Measurements from ENCODE around the gene COIL. TPM values are rescaled to one million over a fixed set of nuclear protein-coding genes. Genes with fewer than 3 reads are reported as not detected.
"Not testable (repeated sequence)": the region's sequence is repeated elsewhere in the genome, so short reads cannot be mapped to it uniquely, and the experiment has no call there.

Gene COIL
- polyA plus RNA-seq, 2 donors = 8.8 to 9.4 TPM

DNA sequence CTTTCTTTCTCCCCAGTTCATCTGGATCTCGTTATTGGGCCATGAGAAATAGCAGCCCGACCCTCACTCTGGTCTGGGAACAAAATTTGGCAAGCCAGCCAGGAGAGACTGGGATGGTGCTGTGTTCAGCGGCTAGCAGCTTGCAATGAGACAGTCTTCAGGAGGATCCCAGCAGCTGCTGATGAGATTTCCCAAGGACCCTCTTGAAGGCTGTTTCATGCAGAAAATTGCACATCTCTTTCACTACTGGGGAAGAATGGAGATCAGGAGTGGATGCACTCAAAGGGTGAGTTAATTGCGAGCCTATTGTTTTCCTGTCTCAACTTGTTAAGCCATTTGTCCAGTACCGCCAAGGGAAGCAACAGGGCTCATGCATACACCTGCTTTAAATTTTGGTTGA is 5.5 kb upstream of the COIL start:
- H3K27me3 ChIP-seq (ENCODE audit: control insufficient read depth in 1 of 2, insufficient read depth in 2 of 2, low read length in 2 of 2) = no peaks in the 10 kb centered on the region
- H3K36me3 ChIP-seq (ENCODE audit: control insufficient read depth in 2 of 2, insufficient read depth in 2 of 2, low read length in 1 of 2) = no peaks in the 10 kb centered on the region
- WGBS, 2 donors = 69 to 80% methylated on average over 5 of the region's 5 CpGs
- no peak overlapping the region for H3K27ac ChIP-seq (ENCODE audit: low read depth in 2 of 2, low read length in 1 of 2)
- no peak overlapping the region for H3K4me3 ChIP-seq (ENCODE audit: low read depth in 1 of 2, low read length in 2 of 2)
- H3K9me3 ChIP-seq (ENCODE audit: control insufficient read depth in 2 of 2, insufficient read depth in 1 of 2, low read depth in 1 of 2, low read length in 1 of 2) = no peaks in the 10 kb centered on the region
- no peaks in the 10 kb centered on the region for H3K4me1 ChIP-seq (ENCODE audit: control insufficient read depth in 2 of 2, insufficient read depth in 2 of 2, low read length in 1 of 2)

DNA sequence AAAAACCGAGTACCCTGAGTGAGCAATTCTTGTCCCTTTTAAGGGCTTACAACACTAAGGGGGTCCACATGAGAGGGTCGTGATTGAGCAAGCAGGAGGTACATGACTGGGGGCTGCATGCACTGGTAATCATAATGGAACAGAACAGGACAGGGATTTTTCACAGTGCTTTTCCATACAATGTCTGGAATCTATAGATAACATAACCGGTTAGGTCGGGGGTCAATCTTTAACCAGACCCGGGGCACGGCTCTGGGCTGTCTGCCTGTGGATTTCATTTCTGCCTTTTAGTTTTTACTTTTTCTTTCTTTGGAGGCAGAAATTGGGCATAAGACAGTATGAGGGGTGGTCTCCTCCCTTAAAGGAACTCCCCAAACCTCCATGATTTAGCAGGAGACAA is 4.8 kb upstream of the COIL start:
- 66 to 88% methylated on average over 6 of the region's 6 CpGs for WGBS, 2 donors
- H3K9me3 ChIP-seq (ENCODE audit: control insufficient read depth in 2 of 2, insufficient read depth in 1 of 2, low read depth in 1 of 2, low read length in 1 of 2); H3K4me1 ChIP-seq (ENCODE audit: control insufficient read depth in 2 of 2, insufficient read depth in 2 of 2, low read length in 1 of 2); H3K27ac ChIP-seq (ENCODE audit: low read depth in 2 of 2, low read length in 1 of 2); H3K27me3 ChIP-seq (ENCODE audit: control insufficient read depth in 1 of 2, insufficient read depth in 2 of 2, low read length in 2 of 2); H3K36me3 ChIP-seq (ENCODE audit: control insufficient read depth in 2 of 2, insufficient read depth in 2 of 2, low read length in 1 of 2); H3K4me3 ChIP-seq (ENCODE audit: low read depth in 1 of 2, low read length in 2 of 2): not testable (repeated sequence)

DNA sequence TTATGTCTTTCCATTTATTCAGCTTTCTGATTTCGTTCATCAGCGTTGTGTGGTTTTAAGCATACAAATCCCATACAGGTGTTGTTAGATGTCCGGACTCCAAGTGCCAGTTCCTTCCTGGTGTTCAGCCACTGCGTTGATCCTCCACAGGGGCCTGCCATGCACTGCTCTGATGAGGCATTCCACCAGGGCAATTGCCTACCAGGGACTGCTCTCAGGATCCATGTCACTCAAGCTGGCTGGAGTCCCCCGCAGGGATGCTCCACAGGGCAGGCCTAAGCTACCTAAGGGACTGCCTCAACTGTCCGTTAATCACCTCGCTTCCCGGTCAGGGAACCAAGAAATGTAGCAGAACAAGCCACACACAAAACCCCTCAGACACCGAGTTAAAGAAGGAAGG is 4.4 kb upstream of the COIL start:
- not testable (repeated sequence) for H3K36me3 ChIP-seq (ENCODE audit: control insufficient read depth in 2 of 2, insufficient read depth in 2 of 2, low read length in 1 of 2); H3K27ac ChIP-seq (ENCODE audit: low read depth in 2 of 2, low read length in 1 of 2); H3K4me3 ChIP-seq (ENCODE audit: low read depth in 1 of 2, low read length in 2 of 2); H3K9me3 ChIP-seq (ENCODE audit: control insufficient read depth in 2 of 2, insufficient read depth in 1 of 2, low read depth in 1 of 2, low read length in 1 of 2); H3K27me3 ChIP-seq (ENCODE audit: control insufficient read depth in 1 of 2, insufficient read depth in 2 of 2, low read length in 2 of 2); H3K4me1 ChIP-seq (ENCODE audit: control insufficient read depth in 2 of 2, insufficient read depth in 2 of 2, low read length in 1 of 2)
- 83 to 92% methylated on average over 9 of the region's 9 CpGs for WGBS, 2 donors

DNA sequence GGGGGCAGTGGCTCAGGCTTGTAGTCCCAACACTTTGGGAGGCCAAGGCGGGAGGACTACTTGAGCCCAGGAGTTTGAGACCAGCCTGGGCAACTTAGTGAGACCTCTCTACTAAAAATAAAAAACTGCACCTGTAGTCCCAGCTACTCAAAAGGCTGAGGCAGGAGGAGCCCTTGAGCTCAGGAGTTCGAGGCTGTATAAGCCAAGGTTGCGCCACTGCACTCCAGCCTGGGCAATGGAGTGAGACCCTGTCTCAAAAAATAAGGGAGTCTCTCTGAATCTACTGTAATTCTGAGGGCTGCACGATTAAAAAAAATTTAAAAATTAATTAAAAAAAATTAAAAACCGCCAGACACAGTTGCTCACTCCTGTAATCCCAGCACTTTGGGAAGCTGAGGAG is 3.9 kb downstream of the COIL start:
- Histone ChIP-seq H3K9me3 (ENCODE audit: control insufficient read depth in 2 of 2, insufficient read depth in 1 of 2, low read depth in 1 of 2, low read length in 1 of 2) (no peaks in the 10 kb centered on the region), H3K27ac (ENCODE audit: low read depth in 2 of 2, low read length in 1 of 2) (no peak overlapping the region), H3K27me3 (ENCODE audit: control insufficient read depth in 1 of 2, insufficient read depth in 2 of 2, low read length in 2 of 2) (no peaks in the 10 kb centered on the region), H3K4me3 (ENCODE audit: low read depth in 1 of 2, low read length in 2 of 2) (no peak overlapping the region), H3K36me3 (ENCODE audit: control insufficient read depth in 2 of 2, insufficient read depth in 2 of 2, low read length in 1 of 2) (peaks cover 0 to 2% of the 10 kb centered on the region in 2 donors), H3K4me1 (ENCODE audit: control insufficient read depth in 2 of 2, insufficient read depth in 2 of 2, low read length in 1 of 2) (peaks cover 4 to 9% of the 10 kb centered on the region in 2 donors)
- 97% methylated on average over 5 of the region's 5 CpGs for WGBS, 2 donors

DNA sequence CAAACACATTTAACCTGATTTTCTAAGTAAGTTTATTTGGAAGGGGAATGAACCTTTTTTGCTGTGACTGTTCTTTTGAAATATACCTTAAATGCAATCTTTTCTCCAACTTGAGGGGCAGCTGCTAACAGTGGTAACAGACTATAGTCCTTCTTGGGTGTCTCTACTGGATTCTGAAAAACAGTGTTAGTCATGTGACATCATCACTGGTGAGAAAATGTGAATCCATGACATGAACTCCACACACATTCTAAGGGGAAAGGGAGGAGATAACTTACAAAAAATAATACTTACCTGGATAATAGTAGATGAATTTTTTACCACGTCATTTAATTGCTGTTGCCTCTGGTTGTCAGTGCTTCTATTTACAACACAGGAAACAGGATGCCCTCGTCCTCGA is 11.3 kb downstream of the COIL start:
- 78 to 83% methylated on average over 3 of the region's 3 CpGs for WGBS, 2 donors
- H3K4me1 ChIP-seq (ENCODE audit: control insufficient read depth in 2 of 2, insufficient read depth in 2 of 2, low read length in 1 of 2) = no peaks in the 10 kb centered on the region
- peaks cover 5 to 6% of the 10 kb centered on the region in 2 donors for H3K36me3 ChIP-seq (ENCODE audit: control insufficient read depth in 2 of 2, insufficient read depth in 2 of 2, low read length in 1 of 2)

DNA sequence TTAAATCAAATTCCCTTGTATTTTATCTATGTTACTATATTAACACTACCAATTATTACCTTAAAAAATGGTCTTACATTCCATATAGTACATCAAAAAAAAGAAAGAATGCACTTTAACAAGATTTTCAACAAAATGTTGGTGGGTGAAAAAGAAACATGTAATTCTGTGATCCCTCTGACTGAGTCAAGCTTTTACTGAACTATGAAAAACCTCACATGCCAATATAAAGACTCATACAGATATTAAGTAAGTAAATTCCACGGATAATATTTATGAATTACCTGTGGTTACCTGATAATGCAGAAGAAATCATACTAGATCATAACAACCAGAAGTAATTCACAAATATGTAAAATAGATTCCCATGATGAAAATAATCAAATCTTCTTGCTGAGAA is 12.4 kb downstream of the COIL start:
- no peak overlapping the region for H3K4me3 ChIP-seq (ENCODE audit: low read depth in 1 of 2, low read length in 2 of 2)
- 93 to 98% methylated on average over 1 of the region's 1 CpG for WGBS, 2 donors
- no peaks in the 10 kb centered on the region for H3K9me3 ChIP-seq (ENCODE audit: control insufficient read depth in 2 of 2, insufficient read depth in 1 of 2, low read depth in 1 of 2, low read length in 1 of 2)
- no peaks in the 10 kb centered on the region for H3K27me3 ChIP-seq (ENCODE audit: control insufficient read depth in 1 of 2, insufficient read depth in 2 of 2, low read length in 2 of 2)
- no peak overlapping the region for H3K27ac ChIP-seq (ENCODE audit: low read depth in 2 of 2, low read length in 1 of 2)
- H3K36me3 ChIP-seq (ENCODE audit: control insufficient read depth in 2 of 2, insufficient read depth in 2 of 2, low read length in 1 of 2) = peaks cover 5 to 7% of the 10 kb centered on the region in 2 donors
- no peaks in the 10 kb centered on the region for H3K4me1 ChIP-seq (ENCODE audit: control insufficient read depth in 2 of 2, insufficient read depth in 2 of 2, low read length in 1 of 2)

More for the DNA sequence above, 11.3 kb downstream of the COIL start:
- H3K27me3 ChIP-seq (ENCODE audit: control insufficient read depth in 1 of 2, insufficient read depth in 2 of 2, low read length in 2 of 2) = no peaks in the 10 kb centered on the region
- H3K27ac ChIP-seq (ENCODE audit: low read depth in 2 of 2, low read length in 1 of 2) = no peak overlapping the region
- no peaks in the 10 kb centered on the region for H3K9me3 ChIP-seq (ENCODE audit: control insufficient read depth in 2 of 2, insufficient read depth in 1 of 2, low read depth in 1 of 2, low read length in 1 of 2)
- H3K4me3 ChIP-seq (ENCODE audit: low read depth in 1 of 2, low read length in 2 of 2) = no peak overlapping the region

DNA sequence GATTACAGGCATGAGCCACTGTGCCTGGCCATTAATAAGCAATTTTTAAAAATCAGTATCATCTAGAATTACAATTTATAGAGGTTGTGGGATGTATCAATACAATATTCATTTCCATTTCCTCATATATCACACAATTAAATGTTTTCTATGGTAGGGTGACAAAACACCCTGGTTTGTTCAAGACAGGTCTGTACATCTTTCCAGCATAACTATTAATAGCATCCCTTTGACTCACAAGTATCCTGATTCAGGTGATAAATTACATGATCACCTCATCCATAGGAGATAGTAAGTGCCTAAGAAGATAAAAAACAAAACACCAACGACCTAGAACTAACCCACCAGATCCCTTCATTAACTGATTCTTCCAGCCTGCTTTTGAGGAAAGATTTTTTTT is 13.1 kb downstream of the COIL start:
- Histone ChIP-seq H3K9me3 (ENCODE audit: control insufficient read depth in 2 of 2, insufficient read depth in 1 of 2, low read depth in 1 of 2, low read length in 1 of 2) (no peaks in the 10 kb centered on the region), H3K36me3 (ENCODE audit: control insufficient read depth in 2 of 2, insufficient read depth in 2 of 2, low read length in 1 of 2) (peaks cover 5 to 10% of the 10 kb centered on the region in 2 donors), H3K27me3 (ENCODE audit: control insufficient read depth in 1 of 2, insufficient read depth in 2 of 2, low read length in 2 of 2) (no peaks in the 10 kb centered on the region), H3K4me3 (ENCODE audit: low read depth in 1 of 2, low read length in 2 of 2) (no peak overlapping the region), H3K4me1 (ENCODE audit: control insufficient read depth in 2 of 2, insufficient read depth in 2 of 2, low read length in 1 of 2) (no peaks in the 10 kb centered on the region), H3K27ac (ENCODE audit: low read depth in 2 of 2, low read length in 1 of 2) (no peak overlapping the region)
- WGBS, 2 donors = 64 to 72% methylated on average over 1 of the region's 1 CpG

DNA sequence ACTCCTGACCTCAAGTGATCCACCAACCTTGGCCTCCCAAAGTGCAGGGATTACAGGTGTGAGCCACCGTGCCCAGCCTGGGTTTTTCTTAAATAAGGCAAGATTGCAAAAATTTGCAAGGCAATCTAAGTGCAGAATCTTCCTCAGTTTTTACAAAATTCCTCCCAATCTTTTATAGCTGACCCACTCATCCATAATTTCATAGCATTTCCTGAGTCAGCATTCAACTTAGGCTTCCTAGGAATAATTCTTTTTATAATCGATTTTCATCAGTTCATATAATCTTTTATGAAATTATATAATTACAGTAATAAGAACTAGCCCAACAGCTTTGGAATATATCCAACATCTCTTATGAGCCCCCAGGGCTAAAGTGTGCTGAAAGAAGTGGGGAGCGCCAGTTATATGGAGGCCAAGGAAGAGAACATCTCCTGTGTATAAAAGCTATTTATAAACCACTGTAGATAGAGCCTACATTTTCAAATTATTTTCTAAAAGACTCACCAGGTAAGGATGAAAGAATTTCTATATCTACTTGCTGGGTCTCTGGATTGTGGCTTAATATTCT is 14.8 kb downstream of the COIL start:
- Histone ChIP-seq H3K27me3 (ENCODE audit: control insufficient read depth in 1 of 2, insufficient read depth in 2 of 2, low read length in 2 of 2) (no peaks in the 10 kb centered on the region), H3K9me3 (ENCODE audit: control insufficient read depth in 2 of 2, insufficient read depth in 1 of 2, low read depth in 1 of 2, low read length in 1 of 2) (no peaks in the 10 kb centered on the region), H3K4me1 (ENCODE audit: control insufficient read depth in 2 of 2, insufficient read depth in 2 of 2, low read length in 1 of 2) (no peaks in the 10 kb centered on the region), H3K27ac (ENCODE audit: low read depth in 2 of 2, low read length in 1 of 2) (no peak overlapping the region), H3K4me3 (ENCODE audit: low read depth in 1 of 2, low read length in 2 of 2) (no peak overlapping the region), H3K36me3 (ENCODE audit: control insufficient read depth in 2 of 2, insufficient read depth in 2 of 2, low read length in 1 of 2) (peaks cover 7 to 10% of the 10 kb centered on the region in 2 donors)
- 87 to 95% methylated on average over 3 of the region's 3 CpGs for WGBS, 2 donors

DNA sequence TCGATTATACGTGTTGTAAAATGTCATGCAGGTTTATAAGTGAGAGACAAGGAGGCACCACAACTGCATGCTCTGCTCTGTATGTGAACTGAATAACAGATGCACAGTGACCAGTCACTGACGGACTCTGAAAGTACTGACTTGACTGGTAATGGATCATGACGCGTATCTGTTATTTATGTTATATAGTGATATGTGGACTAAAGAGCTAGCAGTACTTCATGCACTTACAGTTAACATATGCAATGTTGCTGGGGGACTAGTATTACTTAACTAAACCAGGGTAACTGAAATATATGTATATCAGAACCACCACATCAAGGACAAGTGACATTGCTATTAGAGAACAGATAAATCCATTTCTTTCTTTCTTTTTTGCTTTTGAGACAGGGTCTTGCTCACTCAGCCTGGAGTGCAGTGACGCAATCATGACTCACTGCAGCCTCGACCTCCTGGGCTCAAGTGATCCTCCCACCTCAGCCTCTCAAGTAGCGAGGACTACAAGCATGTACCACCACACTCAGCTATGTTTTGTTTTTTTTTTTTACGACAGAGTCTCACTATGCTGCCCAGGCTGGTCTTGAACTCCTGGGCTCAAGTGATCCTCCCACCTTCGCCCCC is 17.2 kb downstream of the COIL start:
- H3K36me3 ChIP-seq (ENCODE audit: control insufficient read depth in 2 of 2, insufficient read depth in 2 of 2, low read length in 1 of 2) = peaks cover 2 to 3% of the 10 kb centered on the region in 2 donors
- WGBS, 2 donors = 87 to 88% methylated on average over 10 of the region's 10 CpGs
- H3K9me3 ChIP-seq (ENCODE audit: control insufficient read depth in 2 of 2, insufficient read depth in 1 of 2, low read depth in 1 of 2, low read length in 1 of 2) = no peaks in the 10 kb centered on the region
- H3K27ac ChIP-seq (ENCODE audit: low read depth in 2 of 2, low read length in 1 of 2) = no peak overlapping the region
- no peaks in the 10 kb centered on the region for H3K4me1 ChIP-seq (ENCODE audit: control insufficient read depth in 2 of 2, insufficient read depth in 2 of 2, low read length in 1 of 2)
- no peaks in the 10 kb centered on the region for H3K27me3 ChIP-seq (ENCODE audit: control insufficient read depth in 1 of 2, insufficient read depth in 2 of 2, low read length in 2 of 2)
- no peak overlapping the region for H3K4me3 ChIP-seq (ENCODE audit: low read depth in 1 of 2, low read length in 2 of 2)

DNA sequence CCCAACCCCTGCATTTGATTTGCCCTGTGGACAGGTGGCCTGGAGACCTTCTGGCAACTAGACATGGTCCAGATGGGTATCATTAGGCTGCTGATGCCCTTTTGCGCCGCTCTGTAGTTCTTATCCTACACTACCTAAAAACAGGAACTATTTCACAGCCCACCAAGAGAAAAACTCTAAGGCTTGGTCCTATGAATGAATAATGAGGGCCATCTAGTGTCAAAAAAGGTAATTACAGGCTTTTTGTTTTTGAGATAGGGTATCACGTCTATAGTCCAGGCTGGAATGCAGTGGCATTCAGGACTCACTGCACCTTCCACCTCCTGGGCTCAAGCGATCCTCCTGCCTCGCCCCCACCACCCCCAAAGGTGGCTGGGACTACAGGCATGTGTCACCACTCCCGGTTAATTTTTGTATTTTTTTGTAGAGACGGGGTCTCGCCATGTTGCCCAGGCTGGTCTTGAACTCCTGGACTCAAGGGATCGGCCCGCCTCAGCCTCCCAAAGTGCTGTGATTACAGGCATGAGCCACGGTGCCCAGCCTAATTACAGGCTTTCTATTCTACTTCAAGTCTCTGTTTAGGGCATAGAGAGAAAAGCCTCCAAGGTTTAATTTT is 20.9 kb downstream of the COIL start:
- H3K27ac ChIP-seq (ENCODE audit: low read depth in 2 of 2, low read length in 1 of 2) = no peak overlapping the region

More for the DNA sequence above, 20.9 kb downstream of the COIL start:
- Histone ChIP-seq H3K36me3 (ENCODE audit: control insufficient read depth in 2 of 2, insufficient read depth in 2 of 2, low read length in 1 of 2) (peaks cover 2 to 5% of the 10 kb centered on the region in 2 donors), H3K4me3 (ENCODE audit: low read depth in 1 of 2, low read length in 2 of 2) (no peak overlapping the region), H3K4me1 (ENCODE audit: control insufficient read depth in 2 of 2, insufficient read depth in 2 of 2, low read length in 1 of 2) (peaks cover 0 to 4% of the 10 kb centered on the region in 2 donors), H3K27me3 (ENCODE audit: control insufficient read depth in 1 of 2, insufficient read depth in 2 of 2, low read length in 2 of 2) (no peaks in the 10 kb centered on the region), H3K9me3 (ENCODE audit: control insufficient read depth in 2 of 2, insufficient read depth in 1 of 2, low read depth in 1 of 2, low read length in 1 of 2) (no peaks in the 10 kb centered on the region)
- WGBS, 2 donors = 43 to 49% methylated on average over 11 of the region's 11 CpGs
